GM18526 (cell line): ENCODE measurements around the gene EVI2A.

Source experiments
- POLR2A ChIP-seq: IDR thresholded peaks from 3 replicates; pipeline ENCODE4 v1.6.1; 2011; ENCODE audit not compliant: insufficient read length; ENCODE audit errors: extremely low read depth

The EVI2A gene

DNA sequence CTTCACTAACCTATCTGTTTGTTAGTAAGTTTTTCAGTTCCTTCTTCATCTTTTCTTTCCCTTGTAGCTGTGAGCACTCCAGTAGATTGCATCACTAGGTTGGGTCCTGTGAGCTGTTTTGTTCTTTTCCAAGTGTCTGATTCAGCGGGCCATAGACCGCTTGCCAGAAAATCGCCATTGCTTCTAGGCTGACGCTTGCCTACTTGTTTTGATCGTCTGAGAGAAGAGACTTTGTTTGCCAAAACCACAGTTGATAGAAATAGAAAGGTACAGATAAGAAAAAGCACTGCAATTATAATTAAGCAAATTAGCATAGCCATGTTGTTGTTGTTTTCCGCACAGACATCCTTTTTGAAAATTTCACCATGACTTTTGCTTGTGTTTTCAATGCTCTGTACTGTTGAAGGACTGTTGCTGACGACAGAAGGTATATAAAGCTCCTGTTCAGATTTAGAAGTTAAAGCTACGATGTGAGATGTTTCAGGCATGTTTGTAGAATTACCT, 3.1 kb downstream of the EVI2A start:
- TF ChIP-seq POLR2A, result peak; percentile 35

DNA sequence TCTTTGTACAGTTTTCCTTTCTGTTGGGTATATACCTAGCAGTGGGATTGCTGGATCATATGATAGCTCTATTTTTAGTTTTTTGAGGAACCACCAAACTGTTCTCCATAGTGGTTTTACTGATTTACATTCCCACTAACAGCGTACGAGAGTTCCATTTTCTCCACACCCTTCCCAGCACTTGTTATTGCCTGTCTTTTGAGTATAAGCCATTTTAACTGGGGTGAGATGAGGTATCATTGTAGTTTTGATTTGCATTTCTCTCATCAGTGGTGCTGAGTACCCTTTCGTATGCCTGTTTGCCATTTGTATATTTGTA, 6.7 kb downstream of the EVI2A start:
- no peak for TF ChIP-seq POLR2A

DNA sequence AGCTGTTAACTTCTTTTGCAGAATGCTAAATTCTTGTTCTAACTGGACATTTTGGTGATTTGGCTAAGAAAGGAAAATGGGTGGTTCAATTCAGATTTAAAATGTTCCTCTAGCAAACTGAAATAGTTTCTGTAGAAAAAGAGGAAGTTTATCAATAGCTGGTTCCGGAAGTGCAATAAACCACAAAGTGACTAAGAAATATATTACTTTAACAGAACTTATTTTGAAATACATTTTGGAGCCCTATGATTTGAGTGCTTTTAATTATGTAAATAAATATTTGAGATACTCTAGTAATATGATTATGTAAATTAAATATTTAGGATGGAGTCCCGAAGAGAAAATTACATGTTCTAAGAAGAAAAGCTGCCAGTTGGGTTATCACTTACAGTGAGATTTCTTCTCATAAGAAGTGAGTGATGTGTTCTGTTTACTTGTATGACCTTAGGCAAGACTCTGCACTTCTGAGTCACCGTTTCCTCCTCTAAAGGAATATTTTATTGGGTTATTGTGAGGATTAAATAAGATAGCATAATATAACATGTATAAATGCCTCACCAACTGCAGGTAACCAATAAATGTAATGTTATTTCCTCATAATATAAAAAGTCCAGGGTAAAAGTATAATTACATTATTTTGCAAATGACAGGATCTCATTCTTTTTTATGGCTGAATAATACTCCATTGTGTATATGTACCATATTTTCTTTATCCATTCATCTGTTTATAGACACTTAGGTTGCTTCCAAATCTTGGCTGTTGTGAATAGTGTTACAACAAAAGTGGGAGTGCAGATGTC, 7.2 kb downstream of the EVI2A start, which contains the start of gene EVI2B:
Gene EVI2B (minus strand): TSS at position 73 of the 800 bp plus-strand sequence. CDS start 8,445 bp downstream, outside the sequence.
- no peak for TF ChIP-seq POLR2A

DNA sequence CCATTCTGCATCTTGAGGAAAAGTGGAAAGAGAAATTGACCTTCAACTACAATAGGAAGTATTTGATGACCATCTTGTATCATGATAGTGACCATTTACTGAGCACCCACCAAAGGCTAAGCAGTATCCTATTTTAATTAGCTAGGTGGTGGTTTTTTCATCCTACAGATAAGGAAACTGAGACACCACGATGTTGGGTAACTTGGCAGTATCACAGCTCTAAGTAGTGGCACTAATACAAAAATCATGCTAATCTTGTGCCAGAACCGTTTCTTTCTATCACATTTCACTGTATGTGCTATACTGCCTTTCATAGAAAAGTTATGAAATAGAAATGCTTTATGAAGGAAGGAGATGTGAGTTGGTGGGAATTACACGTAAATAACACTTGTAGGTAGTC, 9.9 kb downstream of the EVI2A start:
- no peak for TF ChIP-seq POLR2A

DNA sequence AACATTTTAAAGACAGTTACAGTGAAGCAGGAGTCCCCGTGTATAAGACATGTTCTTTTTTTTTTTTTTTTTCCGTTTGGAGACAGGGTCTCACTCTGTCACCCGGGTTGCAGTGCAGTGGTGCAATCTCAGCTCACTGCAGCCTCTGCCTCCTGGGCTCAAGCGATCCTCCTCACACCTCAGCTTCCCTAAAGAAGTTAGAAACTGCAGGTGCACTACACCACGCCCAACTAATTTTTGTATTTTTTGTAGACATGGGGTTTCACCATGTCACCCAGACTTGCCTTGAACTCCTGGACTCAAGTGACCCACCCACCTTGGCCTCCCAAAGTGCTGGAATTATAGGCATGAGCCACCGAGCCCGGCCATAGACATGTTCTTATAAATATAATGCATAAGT, 10.5 kb downstream of the EVI2A start:
- TF ChIP-seq POLR2A, result no peak

DNA sequence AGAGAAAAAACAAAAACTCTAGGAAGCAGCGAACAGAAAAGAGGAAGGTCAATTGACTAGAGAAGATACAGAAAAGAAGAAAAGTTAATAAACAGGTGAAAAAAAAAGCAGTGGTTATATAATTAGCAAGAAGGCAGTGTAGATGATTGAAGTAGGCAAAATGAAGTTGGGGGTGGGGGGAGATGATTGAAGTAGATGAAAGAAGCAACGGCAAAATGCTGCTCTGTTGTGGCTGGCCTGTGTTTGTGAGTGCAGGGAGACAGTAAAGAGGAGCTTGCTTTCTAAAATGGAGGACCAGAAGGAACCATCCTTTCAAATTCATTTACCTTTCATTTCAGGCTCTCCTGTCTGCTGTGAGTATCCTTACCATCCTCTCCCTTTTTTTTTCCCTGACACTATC, 11.2 kb downstream of the EVI2A start:
- TF ChIP-seq POLR2A, result no peak

DNA sequence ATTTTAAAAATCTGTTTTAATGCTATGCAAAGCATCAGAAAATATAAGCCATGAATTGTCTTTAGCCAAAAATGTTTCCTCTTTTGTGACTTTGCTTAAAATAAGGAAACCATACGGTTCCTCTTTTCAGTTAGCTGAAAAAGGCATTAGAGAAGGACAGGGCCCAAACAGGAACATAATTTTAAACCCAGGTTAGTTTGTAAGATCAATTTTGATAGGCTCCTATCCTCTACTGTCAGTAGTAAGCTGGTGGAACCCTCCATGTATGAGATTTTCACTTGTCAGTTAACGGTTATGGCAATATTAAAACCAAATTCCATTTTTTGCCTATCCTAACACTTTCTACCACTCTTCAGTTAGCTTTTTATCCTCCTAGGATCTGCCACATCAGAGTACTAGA, 11.9 kb downstream of the EVI2A start:
- no peak for TF ChIP-seq POLR2A

DNA sequence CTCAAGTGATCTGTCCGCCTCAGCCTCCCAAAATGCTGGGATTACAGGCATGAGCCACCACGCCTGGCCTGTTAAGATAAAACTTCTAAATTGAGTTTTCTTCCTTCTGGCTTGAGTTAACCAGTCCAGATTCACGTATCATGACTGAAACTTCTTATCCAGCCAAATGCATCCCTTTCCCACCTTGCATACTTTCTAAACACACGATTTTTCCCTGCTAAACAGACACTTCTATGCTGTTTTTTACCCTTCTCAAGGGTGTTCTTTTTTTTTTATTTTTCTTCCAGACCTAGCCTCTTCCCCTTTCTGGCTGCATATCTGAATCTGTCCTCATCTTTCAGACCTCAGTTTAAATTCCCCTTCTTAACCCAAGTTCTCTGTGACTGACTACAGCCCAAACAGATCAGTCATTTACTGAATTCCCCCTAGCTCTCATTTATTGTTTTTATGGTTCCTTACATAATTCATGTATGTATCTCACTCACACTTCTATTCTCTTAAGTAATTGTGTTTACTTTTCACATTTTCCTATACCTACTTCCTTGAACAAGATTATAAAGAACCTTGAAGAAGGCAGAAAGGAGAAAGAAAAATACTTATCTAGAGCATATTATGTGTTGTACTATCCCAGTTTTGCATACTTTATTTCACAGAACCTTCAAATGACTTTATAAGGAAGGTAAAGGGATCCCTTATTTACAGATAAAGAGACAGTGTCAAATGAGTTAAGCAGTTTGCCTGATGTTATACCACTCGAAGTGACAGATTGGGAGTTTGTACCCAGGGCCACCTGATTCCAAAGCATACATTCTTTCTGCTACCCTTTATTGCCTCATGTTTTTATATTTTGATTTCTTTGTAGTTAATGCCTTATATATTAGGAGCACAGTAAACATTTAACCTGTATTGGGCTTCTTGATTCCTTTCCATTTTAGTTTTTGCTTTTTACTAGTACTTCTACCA, 12.8 kb downstream of the EVI2A start:
- TF ChIP-seq POLR2A, result no peak

DNA sequence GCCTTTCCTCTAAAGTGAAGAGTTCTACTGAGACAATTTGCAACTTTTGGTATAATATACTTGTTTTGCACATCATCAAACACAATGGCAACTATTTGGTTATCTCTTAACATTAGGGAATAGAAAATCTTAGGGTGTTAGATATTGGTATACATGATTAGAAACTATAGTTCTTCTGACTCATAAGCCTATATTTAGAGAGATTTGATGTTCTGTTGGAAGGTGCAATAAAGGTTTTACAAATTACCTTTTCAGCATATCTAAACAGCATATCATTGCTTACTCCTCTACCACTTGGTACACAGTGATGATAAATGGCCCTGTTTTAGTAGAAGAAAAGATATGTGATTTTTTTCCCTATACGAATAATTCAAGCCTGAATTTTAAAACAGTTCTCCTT, 13.8 kb downstream of the EVI2A start:
- no peak for TF ChIP-seq POLR2A

DNA sequence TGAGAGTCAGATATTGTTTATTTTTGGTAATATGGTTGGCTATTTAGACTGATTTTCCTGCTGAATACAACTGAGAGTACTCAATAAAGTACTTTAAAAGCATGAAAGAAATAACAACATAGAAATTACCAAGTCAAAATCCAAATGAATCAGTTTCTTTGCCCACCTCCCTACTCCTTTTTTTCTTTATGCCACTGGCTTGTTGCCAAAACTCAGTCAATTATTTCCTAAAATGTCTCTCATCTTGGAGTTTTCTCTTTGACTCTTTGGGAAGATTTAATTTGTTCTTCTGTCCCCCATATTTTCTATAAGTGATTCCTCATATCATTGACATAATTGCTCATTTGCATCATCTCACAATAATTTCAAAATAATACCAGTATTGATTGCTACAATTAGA, 21.8 kb downstream of the EVI2A start:
- no peak for TF ChIP-seq POLR2A

DNA sequence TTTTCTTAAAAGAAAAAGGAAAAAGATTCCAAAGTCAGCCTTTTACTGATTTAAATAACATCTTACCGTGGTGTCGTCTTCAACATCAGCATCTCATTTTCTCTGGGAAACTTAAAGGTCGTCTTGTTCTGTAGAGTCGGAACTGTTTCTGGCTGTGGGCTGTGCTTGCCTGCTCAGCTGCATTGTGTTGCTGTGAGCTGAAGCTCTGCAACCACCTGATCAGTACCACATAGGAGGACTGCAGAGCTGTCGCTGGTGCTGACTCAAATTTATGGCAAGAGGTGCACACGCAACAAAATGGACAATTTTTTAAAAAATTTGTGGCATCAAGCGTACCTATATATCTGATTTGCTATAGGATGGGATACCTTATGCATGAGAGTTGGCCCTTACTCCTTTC, 24.3 kb downstream of the EVI2A start, which contains the start of gene OMG:
Gene OMG (minus strand): TSS at position 150 of the 400 bp plus-strand sequence. CDS start 908 bp downstream, outside the sequence.
- no peak for TF ChIP-seq POLR2A

DNA sequence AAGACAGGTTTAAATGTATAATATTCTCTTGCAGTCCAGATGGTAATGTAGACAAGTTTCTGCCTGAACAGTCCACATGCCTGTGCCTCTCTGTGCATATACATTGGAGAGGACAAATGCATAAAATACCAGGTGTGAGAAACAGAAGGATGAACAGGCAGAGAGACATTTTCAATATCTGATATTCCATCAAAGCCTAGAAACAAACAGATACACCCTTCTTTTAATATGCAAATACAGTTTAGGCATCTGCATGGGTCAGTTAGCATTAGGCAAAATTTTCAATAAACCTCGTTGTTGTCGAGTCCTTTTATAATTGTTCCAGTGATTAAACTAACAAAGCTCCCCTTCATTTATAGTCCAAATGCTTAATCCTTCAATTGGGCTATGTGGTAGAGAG, 25.3 kb downstream of the EVI2A start:
- no peak for TF ChIP-seq POLR2A

DNA sequence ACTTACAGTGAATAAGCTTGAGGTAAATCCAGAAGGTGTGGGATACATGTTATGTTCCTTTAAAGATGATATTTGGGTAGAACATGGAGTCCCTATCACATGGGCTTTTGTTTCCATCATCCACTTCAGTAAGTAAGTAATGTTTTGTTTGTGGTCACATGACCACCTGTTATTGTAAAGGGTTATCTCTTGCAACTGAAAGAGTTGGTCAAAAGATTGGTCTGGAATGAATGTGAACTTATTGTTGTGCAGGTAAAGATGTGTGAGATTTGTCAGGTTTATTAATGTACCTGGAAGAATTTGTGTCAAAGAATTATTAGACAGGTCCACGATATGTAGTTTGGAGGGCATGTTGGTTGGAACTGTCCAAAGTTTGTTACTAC, 25.9 kb downstream of the EVI2A start:
- no peak for TF ChIP-seq POLR2A

DNA sequence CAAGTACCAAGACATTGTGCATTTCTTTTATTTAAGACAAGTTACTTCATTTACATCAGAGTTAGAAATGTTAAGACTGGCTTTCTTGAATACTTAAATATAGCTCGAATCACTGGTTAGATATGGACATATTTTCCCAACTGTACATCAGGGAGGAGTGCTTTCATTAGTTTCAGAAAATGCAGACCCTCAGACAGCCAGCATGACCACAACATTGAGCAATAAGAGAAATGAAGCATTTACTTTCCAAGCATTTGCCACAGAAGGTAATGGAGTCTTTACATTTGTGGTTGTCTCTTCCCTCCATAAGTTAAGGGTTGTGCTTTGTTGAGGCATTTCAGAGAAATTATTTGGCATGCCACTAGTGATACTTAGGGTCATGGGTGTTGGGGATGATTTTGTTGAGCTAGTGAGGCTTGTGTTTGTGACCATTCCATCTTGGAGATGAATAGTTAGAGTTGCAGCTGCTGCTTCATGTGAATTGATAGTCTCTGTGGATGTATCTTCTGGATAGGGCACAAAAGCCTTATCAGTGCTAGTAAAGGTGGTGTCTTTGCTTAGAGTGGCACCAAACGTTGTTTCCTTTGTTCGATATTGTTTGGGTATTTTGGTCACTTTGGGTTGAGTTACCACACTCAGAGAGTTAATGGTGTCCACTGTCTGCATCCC, 26.5 kb downstream of the EVI2A start:
- TF ChIP-seq POLR2A, result no peak

DNA sequence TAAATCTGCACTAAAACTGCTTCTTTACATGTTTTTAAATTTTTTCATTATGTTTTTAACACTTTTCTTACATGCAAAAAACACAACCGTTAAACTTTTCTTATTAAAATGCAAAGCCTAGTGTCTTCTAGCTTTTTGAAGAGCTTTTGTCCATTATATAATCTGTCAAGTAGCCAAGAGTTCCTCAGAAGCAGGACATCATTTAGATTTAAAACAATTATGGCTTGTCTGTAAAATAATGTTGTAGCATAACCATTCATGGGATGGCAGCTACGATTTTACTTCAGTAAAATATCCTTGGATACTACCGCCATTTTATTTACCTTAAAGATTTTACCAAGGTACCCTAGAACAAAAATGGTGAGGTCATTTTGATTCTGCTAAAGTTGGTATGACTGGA, 27.2 kb downstream of the EVI2A start:
- no peak for TF ChIP-seq POLR2A
